Ascending aorta (tissue), 2 donors: ENCODE results near the gene AKR1B15. TPM values are rescaled to one million over a fixed set of nuclear protein-coding genes. Genes with fewer than 3 reads are reported as not detected.

Experiments used
- DNase-seq, 2 donors: peaks; one replicate each; pipeline ENCODE4 v3.0.0-alpha.2; 2019; ENCODE audit warnings: low spot score in 2 of 2
- H3K27ac ChIP-seq, 2 donors: fragments of 200-600 bp; sonication (generic); one replicate each; pipeline ENCODE4 v1.5.1; 2016 to 2017; ENCODE audit warnings: mild to moderate bottlenecking in 1 of 2
- H3K27me3 ChIP-seq: fragments of 200-600 bp; sonication (generic); one replicate; pipeline ENCODE4 v1.5.1; 2017
- H3K36me3 ChIP-seq, 2 donors: fragments of 200-600 bp; sonication (generic); one replicate each; pipeline ENCODE4 v1.5.1; 2016
- H3K4me1 ChIP-seq, 2 donors: fragments of 200-600 bp; sonication (generic); one replicate each; pipeline ENCODE4 v1.5.1; 2016 to 2017; ENCODE audit warnings: mild to moderate bottlenecking in 1 of 2
- H3K4me3 ChIP-seq, 2 donors: fragments of 200-600 bp; sonication (generic); one replicate each; pipeline ENCODE4 v1.5.1; 2016 to 2017; ENCODE audit warnings: mild to moderate bottlenecking in 1 of 2
- H3K9me3 ChIP-seq, 2 donors: fragments of 200-600 bp; sonication (generic); one replicate each; pipeline ENCODE4 v1.5.1; 2016
- intact Hi-C: fragments of 100-400 bp; cut with DNase I; formaldehyde crosslinking; loops from one replicate; pipeline ENCODE4 v1.15.1; 2023
- total RNA-seq: library from RNA; depleted of rRNA; stranded (reverse); fragments of >200 nt; gene quantifications from one replicate; pipeline ENCODE4 v1.1.0, GENCODE V29; 2016
- TF ChIP-seq, protein P1 (sequence below), 3 experiments: fragments of 200-600 bp in 2 of 3; fragments of 450-650 bp in 1 of 3; sonication (generic) in 2 of 3; IDR thresholded peaks; one replicate each; pipeline ENCODE4 v1.5.1; 2016 to 2019; ENCODE audit warnings: antibody characterized with exemption in 3 of 3, mild to moderate bottlenecking in 1 of 3, moderate library complexity in 1 of 3

The AKR1B15 gene
- total RNA-seq, 1 donor from 2014 or later = not detected

DNA sequence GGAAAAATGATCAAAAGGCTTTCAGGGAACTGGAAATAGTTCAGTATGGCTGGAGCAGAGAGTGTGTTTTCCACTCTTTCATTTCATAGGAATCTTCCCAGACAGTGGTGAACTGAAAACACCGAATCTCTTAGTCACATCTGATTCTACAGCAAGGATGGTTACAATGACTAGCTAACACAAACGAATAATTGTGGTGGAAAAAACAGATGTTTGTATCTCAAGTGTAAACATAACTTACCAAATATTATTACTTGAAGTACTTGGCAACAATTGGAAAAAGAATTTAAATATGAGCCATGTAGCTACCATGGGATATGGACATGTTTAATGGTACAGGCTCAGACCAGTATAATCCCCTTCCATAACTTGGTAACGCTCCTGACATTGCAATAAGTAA is 76.6 kb downstream of the AKR1B15 start:
- no peak overlapping the region for H3K27ac ChIP-seq
- DNase-seq = no peak
- no peaks in the 10 kb centered on the region for H3K36me3 ChIP-seq
- intact Hi-C loops = no loop called here
- no peaks in the 10 kb centered on the region for H3K27me3 ChIP-seq
- no peak overlapping the region for H3K4me3 ChIP-seq
- no peaks in the 10 kb centered on the region for H3K9me3 ChIP-seq
- H3K4me1 ChIP-seq = no peaks in the 10 kb centered on the region
- TF ChIP-seq, protein P1, sequence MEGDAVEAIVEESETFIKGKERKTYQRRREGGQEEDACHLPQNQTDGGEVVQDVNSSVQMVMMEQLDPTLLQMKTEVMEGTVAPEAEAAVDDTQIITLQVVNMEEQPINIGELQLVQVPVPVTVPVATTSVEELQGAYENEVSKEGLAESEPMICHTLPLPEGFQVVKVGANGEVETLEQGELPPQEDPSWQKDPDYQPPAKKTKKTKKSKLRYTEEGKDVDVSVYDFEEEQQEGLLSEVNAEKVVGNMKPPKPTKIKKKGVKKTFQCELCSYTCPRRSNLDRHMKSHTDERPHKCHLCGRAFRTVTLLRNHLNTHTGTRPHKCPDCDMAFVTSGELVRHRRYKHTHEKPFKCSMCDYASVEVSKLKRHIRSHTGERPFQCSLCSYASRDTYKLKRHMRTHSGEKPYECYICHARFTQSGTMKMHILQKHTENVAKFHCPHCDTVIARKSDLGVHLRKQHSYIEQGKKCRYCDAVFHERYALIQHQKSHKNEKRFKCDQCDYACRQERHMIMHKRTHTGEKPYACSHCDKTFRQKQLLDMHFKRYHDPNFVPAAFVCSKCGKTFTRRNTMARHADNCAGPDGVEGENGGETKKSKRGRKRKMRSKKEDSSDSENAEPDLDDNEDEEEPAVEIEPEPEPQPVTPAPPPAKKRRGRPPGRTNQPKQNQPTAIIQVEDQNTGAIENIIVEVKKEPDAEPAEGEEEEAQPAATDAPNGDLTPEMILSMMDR (IDR thresholded peaks at IDR 0.05) = no peak

DNA sequence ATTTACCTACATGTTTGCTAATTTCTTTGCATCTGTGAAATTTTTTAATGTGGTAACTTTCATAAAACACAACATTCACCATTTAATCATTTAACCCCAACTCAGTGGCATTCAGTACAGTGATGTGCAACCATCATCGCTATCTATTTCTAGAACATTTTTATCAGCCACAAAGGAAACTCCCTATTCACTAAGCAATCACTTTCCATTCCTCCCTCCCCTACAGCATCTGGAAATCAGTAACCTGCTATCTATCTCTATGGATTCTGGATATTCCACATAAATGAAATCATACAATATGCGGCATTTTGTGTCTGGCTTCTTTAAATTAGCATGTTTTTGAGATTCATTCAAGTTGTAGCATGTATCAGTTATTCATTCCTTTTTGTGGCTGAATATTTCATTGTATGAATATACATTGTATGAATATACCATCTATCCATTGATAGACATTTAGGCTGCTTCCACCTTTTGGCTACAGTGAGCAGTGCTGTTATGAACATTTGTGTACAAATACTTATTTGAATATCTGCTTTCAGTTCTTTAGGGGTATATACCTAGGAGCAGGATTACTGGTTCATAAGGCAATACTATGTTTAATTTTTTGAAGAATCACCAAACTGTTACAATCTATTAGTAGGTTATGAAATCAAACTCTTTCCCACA is 78.3 kb downstream of the AKR1B15 start:
- no peak overlapping the region for H3K27ac ChIP-seq
- H3K36me3 ChIP-seq = no peaks in the 10 kb centered on the region
- intact Hi-C loops = no loop called here
- H3K4me1 ChIP-seq = no peaks in the 10 kb centered on the region
- no peak overlapping the region for H3K4me3 ChIP-seq
- H3K27me3 ChIP-seq = no peaks in the 10 kb centered on the region
- TF ChIP-seq, protein P1 (IDR thresholded peaks at IDR 0.05) = no peak
- no peak for DNase-seq
- H3K9me3 ChIP-seq = no peaks in the 10 kb centered on the region

DNA sequence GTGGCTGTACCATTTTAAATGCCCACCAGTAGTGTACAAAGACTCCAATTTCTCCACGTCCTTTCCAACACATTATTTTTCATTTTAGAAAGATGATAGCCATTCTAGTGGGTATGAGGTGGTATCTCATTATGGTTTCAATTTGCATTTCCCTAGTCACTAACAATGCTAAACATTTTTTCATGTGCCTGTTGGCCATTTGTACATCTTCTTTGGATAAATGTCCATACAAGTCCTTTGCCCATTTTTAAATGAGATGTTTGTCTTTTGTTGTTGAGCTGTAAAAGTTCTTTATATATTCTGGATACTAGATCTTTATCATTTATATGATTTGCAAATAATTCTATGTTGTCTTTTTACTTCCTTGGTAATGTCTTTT is 78.9 kb downstream of the AKR1B15 start:
- no peaks in the 10 kb centered on the region for H3K27me3 ChIP-seq
- H3K9me3 ChIP-seq = no peaks in the 10 kb centered on the region
- no peaks in the 10 kb centered on the region for H3K36me3 ChIP-seq
- H3K27ac ChIP-seq = no peak overlapping the region
- DNase-seq = no peak
- intact Hi-C loops = no loop called here
- H3K4me1 ChIP-seq = no peaks in the 10 kb centered on the region
- TF ChIP-seq, protein P1 (IDR thresholded peaks at IDR 0.05) = no peak
- no peak overlapping the region for H3K4me3 ChIP-seq

DNA sequence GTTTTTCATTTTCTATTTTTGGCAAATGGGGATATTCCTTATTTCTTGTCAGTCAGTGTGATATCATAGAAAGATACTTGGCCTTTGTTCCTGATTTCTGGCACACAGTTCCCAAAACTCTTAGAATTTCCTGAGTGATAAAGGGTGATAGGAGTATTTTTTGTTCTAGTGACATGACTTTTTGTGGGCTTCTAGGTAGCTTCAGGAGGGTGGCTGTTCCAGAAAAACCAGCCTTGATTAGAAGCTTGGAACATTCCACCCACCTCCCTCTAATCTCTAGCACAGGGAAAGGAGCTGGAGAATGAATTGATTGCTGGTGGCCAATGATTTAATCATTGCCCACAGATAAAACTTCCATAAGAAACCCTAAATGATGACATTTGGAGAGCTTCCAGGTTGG is 80.5 kb downstream of the AKR1B15 start:
- TF ChIP-seq, protein P1 (IDR thresholded peaks at IDR 0.05) = no peak
- intact Hi-C loops = no loop called here
- Histone ChIP-seq H3K4me3 (no peak overlapping the region), H3K4me1 (no peaks in the 10 kb centered on the region), H3K27me3 (no peaks in the 10 kb centered on the region), H3K27ac (no peak overlapping the region), H3K9me3 (no peaks in the 10 kb centered on the region), H3K36me3 (no peaks in the 10 kb centered on the region)
- DNase-seq = no peak

Other genes starting within 250 kb of the AKR1B15 start
- 5.3 TPM for gene SLC35B4, start 232.2 kb upstream of the AKR1B15 start, total RNA-seq
- 78.7 TPM for gene AKR1B1, start 90.0 kb upstream of the AKR1B15 start, total RNA-seq
- not detected for gene AKR1B10, start 21.5 kb upstream of the AKR1B15 start, total RNA-seq
- gene BPGM, start 97.7 kb downstream of the AKR1B15 start, total RNA-seq = 19.2 TPM
- gene CALD1, start 230.5 kb downstream of the AKR1B15 start, total RNA-seq = 352 TPM